Measurements from ENCODE around the gene GALNT18.

Gene GALNT18

GRCh38 chr11:11244470-11245080, 377.2 kb downstream of the GALNT18 start:
- no peak overlapping the region for H3K4me3 ChIP-seq (ENCODE audit: low read length)
- TF ChIP-seq CTCF (IDR thresholded peaks at IDR 0.05; ENCODE audit: insufficient read depth, low read depth, low read length, missing control alignments), result no peak
- no peak for DNase-seq (ENCODE audit: low read depth)

GRCh38 chr11:11243590-11244469, 378.0 kb downstream of the GALNT18 start:
- DNase-seq (ENCODE audit: low read depth), result peak; percentile 35
- no peak overlapping the region for H3K4me3 ChIP-seq (ENCODE audit: low read length)
- TF ChIP-seq CTCF (IDR thresholded peaks at IDR 0.05; ENCODE audit: insufficient read depth, low read depth, low read length, missing control alignments), result no peak

- H3K4me3 ChIP-seq (ENCODE audit: low read length), result no peak overlapping the region
- no peak for TF ChIP-seq CTCF (IDR thresholded peaks at IDR 0.05; ENCODE audit: insufficient read depth, low read depth, low read length, missing control alignments)
- DNase-seq (ENCODE audit: low read depth), result no peak
Observed at GRCh38 chr11:11243209-11243589, 378.6 kb downstream of the GALNT18 start.

- no peak for TF ChIP-seq CTCF (IDR thresholded peaks at IDR 0.05; ENCODE audit: insufficient read depth, low read depth, low read length, missing control alignments)
- no peak overlapping the region for H3K4me3 ChIP-seq (ENCODE audit: low read length)
- no peak for DNase-seq (ENCODE audit: low read depth)
Observed at GRCh38 chr11:11241284-11241683, 380.5 kb downstream of the GALNT18 start.

- DNase-seq (ENCODE audit: low read depth), result peak; percentile 57
- no peak for TF ChIP-seq CTCF (IDR thresholded peaks at IDR 0.05; ENCODE audit: insufficient read depth, low read depth, low read length, missing control alignments)
- no peak overlapping the region for H3K4me3 ChIP-seq (ENCODE audit: low read length)
Observed at GRCh38 chr11:11239959-11240358, 381.8 kb downstream of the GALNT18 start.

- no peak for DNase-seq (ENCODE audit: low read depth)
- no peak for TF ChIP-seq CTCF (IDR thresholded peaks at IDR 0.05; ENCODE audit: insufficient read depth, low read depth, low read length, missing control alignments)
- no peak overlapping the region for H3K4me3 ChIP-seq (ENCODE audit: low read length)
Observed at GRCh38 chr11:11237070-11237832, 384.6 kb downstream of the GALNT18 start.

All from epithelial cell of esophagus (primary cell).